HepG2 (cell line): Measurements from ENCODE around the gene OPRL1. TPM values are rescaled to one million over a fixed set of nuclear protein-coding genes. Genes with fewer than 3 reads are reported as not detected.

Experiments
- ARID2 ChIP-seq: sonication (generic); formaldehyde crosslinking; IDR thresholded peaks from 2 replicates; pipeline ENCODE4 v1.8.1; 2022; ENCODE audit warnings: mild to moderate bottlenecking, missing genetic modification reagents, borderline replicate concordance
- CERS6 ChIP-seq: sonication (generic); formaldehyde crosslinking; IDR thresholded peaks from 2 replicates; pipeline ENCODE4 v1.5.0; 2020; ENCODE audit warnings: missing genetic modification reagents
- DPF2 ChIP-seq: sonication (generic); formaldehyde crosslinking; IDR thresholded peaks from 2 replicates; pipeline ENCODE4 v1.4.0; 2020; ENCODE audit warnings: mild to moderate bottlenecking, low read depth, missing genetic modification reagents, borderline replicate concordance
- HDAC2 ChIP-seq: sonication (generic); formaldehyde crosslinking; IDR thresholded peaks from 2 replicates; pipeline ENCODE4 v1.4.0; 2020; ENCODE audit warnings: missing genetic modification reagents
- JUN ChIP-seq: sonication (generic); formaldehyde crosslinking; IDR thresholded peaks from 2 replicates; pipeline ENCODE4 v1.4.0; 2020; ENCODE audit warnings: mild to moderate bottlenecking, missing genetic modification reagents
- KDM1A ChIP-seq: IDR thresholded peaks from 2 replicates; pipeline ENCODE4 v1.6.1; 2016; ENCODE audit warnings: missing compliant biosample characterization
- KDM3A ChIP-seq: IDR thresholded peaks from 2 replicates; pipeline ENCODE4 v1.6.1; 2018; ENCODE audit warnings: low read depth, missing compliant biosample characterization
- MTA1 ChIP-seq: sonication (generic); formaldehyde crosslinking; IDR thresholded peaks from 2 replicates; pipeline ENCODE4 v1.4.0; 2020; ENCODE audit warnings: missing genetic modification reagents, mild to moderate bottlenecking, borderline replicate concordance
- NFAT5 ChIP-seq: sonication (generic); formaldehyde crosslinking; IDR thresholded peaks from 2 replicates; pipeline ENCODE4 v1.4.0; 2020; ENCODE audit warnings: missing genetic modification reagents
- RNF219 ChIP-seq: sonication (generic); formaldehyde crosslinking; IDR thresholded peaks from 2 replicates; pipeline ENCODE4 v1.5.0; 2020; ENCODE audit warnings: mild to moderate bottlenecking, missing genetic modification reagents
- SMARCC2 ChIP-seq: fragments of 450-650 bp; IDR thresholded peaks from 2 replicates; pipeline ENCODE4 v1.6.1; 2017; ENCODE audit warnings: antibody characterized with exemption, mild to moderate bottlenecking
- SP4 ChIP-seq: sonication (generic); formaldehyde crosslinking; IDR thresholded peaks from 2 replicates; pipeline ENCODE4 v1.8.1; 2023; ENCODE audit warnings: mild to moderate bottlenecking, missing genetic modification reagents
- SRY ChIP-seq: sonication (generic); formaldehyde crosslinking; IDR thresholded peaks from 2 replicates; pipeline ENCODE4 v1.8.0; 2022; ENCODE audit warnings: mild to moderate bottlenecking, missing genetic modification reagents
- TFE3 ChIP-seq: IDR thresholded peaks from 2 replicates; pipeline ENCODE4 v1.6.1; 2016
- ZFP37 ChIP-seq: sonication (generic); formaldehyde crosslinking; IDR thresholded peaks from 2 replicates; pipeline ENCODE4 v1.4.0; 2020; ENCODE audit warnings: missing genetic modification reagents, borderline replicate concordance
- ZFYVE20 ChIP-seq: sonication (generic); formaldehyde crosslinking; IDR thresholded peaks from 2 replicates; pipeline ENCODE4 v1.8.0; 2023; ENCODE audit warnings: low read depth, mild to moderate bottlenecking, moderate library complexity, missing genetic modification reagents, borderline replicate concordance
- ZMYM3 ChIP-seq: sonication (generic); formaldehyde crosslinking; IDR thresholded peaks from 2 replicates; pipeline ENCODE4 v1.5.1; 2020; ENCODE audit warnings: mild to moderate bottlenecking, missing genetic modification reagents
- ZNF775 ChIP-seq: sonication (generic); formaldehyde crosslinking; IDR thresholded peaks from 2 replicates; pipeline ENCODE4 v1.4.0; 2020; ENCODE audit warnings: missing genetic modification reagents, mild to moderate bottlenecking, moderate library complexity, borderline replicate concordance
- ZSCAN20 ChIP-seq: sonication (generic); formaldehyde crosslinking; IDR thresholded peaks from 2 replicates; pipeline ENCODE4 v1.4.0; 2020; ENCODE audit warnings: missing genetic modification reagents, mild to moderate bottlenecking, borderline replicate concordance
- polyA plus RNA-seq, 8 experiments: library from polyadenylated mRNA; depleted of rRNA in 3 of 8; stranded (reverse) in 7 of 8; unstranded in 1 of 8; fragments of >200 nt; fragmentation: Illumina TruSeq in 4 of 8; extraction: Trizol in 4 of 8; gene quantifications; 2 replicates each; pipeline versions ENCODE4 v1.2.1 to v1.2.3, GENCODE V29; 2011 to 2016; ENCODE audit warnings: low read depth in 4 of 8, missing spikeins in 1 of 8, mixed read lengths in 1 of 8; ENCODE audit not compliant: insufficient read depth in 1 of 8
- total RNA-seq, 5 experiments: library from RNA; depleted of rRNA; stranded (reverse); fragments of >200 nt; fragmentation: Illumina TruSeq; extraction: Trizol; gene quantifications; 2 replicates each; pipeline ENCODE4 v1.2.3, GENCODE V29; 2016; ENCODE audit warnings: low read depth in 1 of 5

Gene OPRL1
- total and polyA plus RNA-seq, 2 of the 13 experiments (the other 11 are each of a cell fraction or from before 2014, with no cell fraction given), result 0.35 to 0.71 TPM

- TF ChIP-seq ZSCAN20 (CRISPR knock-in tag), result no peak
- TF ChIP-seq DPF2 (CRISPR knock-in tag), result peak; percentile 54
- TF ChIP-seq ZFYVE20 (CRISPR knock-in tag), result 0 out of 2 replicates have a peak, but pooled peaks have one; percentile 47
- no peak for TF ChIP-seq KDM1A
- TF ChIP-seq ARID2 (CRISPR knock-in tag), result 0 out of 2 replicates have a peak, but pooled peaks have one; percentile 54
- TF ChIP-seq MTA1 (CRISPR knock-in tag), result peak; percentile 64; the same call in 1 of the 2 replicates
- no peak; the same call in 1 of the 2 replicates for TF ChIP-seq ZNF775
- no peak for TF ChIP-seq ZFP37 (CRISPR knock-in tag)
- no peak for TF ChIP-seq RNF219 (CRISPR knock-in tag)
- peak; percentile 61; the same call in 1 of the 2 replicates for TF ChIP-seq ZMYM3
- TF ChIP-seq SP4 (CRISPR knock-in tag), result peak; percentile 5
- no peak for TF ChIP-seq TFE3 (CRISPR knock-in tag)
- no peak; the same call in 1 of the 2 replicates for TF ChIP-seq CERS6 (CRISPR knock-in tag)
- no peak for TF ChIP-seq SMARCC2
- peak; percentile 35; the same call in 1 of the 2 replicates for TF ChIP-seq HDAC2 (CRISPR knock-in tag)
- TF ChIP-seq NFAT5 (CRISPR knock-in tag), result peak; percentile 86; the same call in 1 of the 2 replicates
- TF ChIP-seq KDM3A (CRISPR knock-in tag), result 0 out of 2 replicates have a peak, but pooled peaks have one; percentile 50
- peak; percentile 51 for TF ChIP-seq JUN (CRISPR knock-in tag)
- TF ChIP-seq SRY (CRISPR knock-in tag), result no peak; the same call in 1 of the 2 replicates
Measured at GRCh38 chr20:64052987-64053840, 26.7 kb upstream of the OPRL1 start (continued).
